Lower leg skin (tissue), 3 donors: ENCODE results near the gene MSRB3.

Experiments
- CTCF ChIP-seq, 3 donors: fragments of 450-650 bp; IDR thresholded peaks; one replicate each; pipeline ENCODE4 v1.5.1; 2016; ENCODE audit warnings: antibody characterized with exemption in 3 of 3, mild to moderate bottlenecking in 3 of 3, moderate library complexity in 2 of 3
- POLR2A ChIP-seq, 2 donors: fragments of 450-650 bp; IDR thresholded peaks; one replicate each; pipeline ENCODE4 v1.6.1; 2016 to 2017; ENCODE audit warnings: antibody characterized with exemption in 2 of 2, mild to moderate bottlenecking in 1 of 2, moderate library complexity in 1 of 2

DNA sequence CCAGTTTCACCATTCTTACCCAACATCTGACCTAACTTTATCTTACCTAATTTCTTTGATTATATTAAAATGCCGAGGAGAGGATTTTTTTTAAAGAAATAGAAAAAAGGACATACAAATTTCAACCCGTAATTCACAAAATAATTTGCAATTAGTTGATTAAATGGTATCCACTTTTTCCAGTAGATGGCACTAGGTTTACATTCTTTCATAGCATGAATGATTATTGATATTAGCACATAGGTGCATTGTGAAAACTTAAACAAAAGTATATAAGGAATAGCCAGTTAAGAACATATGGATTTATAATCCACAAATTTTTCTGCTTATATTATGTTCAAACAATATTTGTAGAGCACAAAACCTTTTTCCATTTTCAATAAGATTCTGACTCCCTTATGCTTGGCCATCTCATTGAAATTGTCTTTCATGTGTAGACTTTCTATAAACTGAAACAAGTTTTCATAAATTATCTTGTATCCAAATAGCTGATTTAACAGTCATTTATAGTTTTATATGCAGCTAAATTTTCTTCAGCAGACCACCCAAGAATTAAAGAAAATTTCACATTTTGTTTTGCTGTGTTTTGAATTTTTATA, 35.3 kb downstream of the MSRB3 start:
- TF ChIP-seq POLR2A (IDR thresholded peaks at IDR 0.05) (no peak), CTCF (IDR thresholded peaks at IDR 0.05) (no peak)
